AG09309 (cell line): ENCODE measurements around the gene RAB44.

Experiments used
- DNase-seq: peaks from one replicate; pipeline ENCODE4 v3.0.0-alpha.2; 2010; ENCODE audit warnings: low read depth
- H3K4me3 ChIP-seq: 2 replicates; pipeline ENCODE4 v1.5.1; 2011; ENCODE audit warnings: mild to moderate bottlenecking, low read depth, low read length, moderate library complexity; ENCODE audit not compliant: control insufficient read depth
- TF ChIP-seq, protein P1 (sequence below): IDR thresholded peaks from 2 replicates; pipeline ENCODE4 v1.5.1; 2011; ENCODE audit warnings: mild to moderate bottlenecking, low read depth, low read length, inconsistent platforms; ENCODE audit not compliant: insufficient read depth, control insufficient read depth; ENCODE audit errors: missing control alignments

Gene RAB44

GRCh38 chr6:36713846-36714245 lies 16.2 kb downstream of the RAB44 start:
- H3K4me3 ChIP-seq = no peak overlapping the region
- no peak for DNase-seq
- TF ChIP-seq, protein P1, sequence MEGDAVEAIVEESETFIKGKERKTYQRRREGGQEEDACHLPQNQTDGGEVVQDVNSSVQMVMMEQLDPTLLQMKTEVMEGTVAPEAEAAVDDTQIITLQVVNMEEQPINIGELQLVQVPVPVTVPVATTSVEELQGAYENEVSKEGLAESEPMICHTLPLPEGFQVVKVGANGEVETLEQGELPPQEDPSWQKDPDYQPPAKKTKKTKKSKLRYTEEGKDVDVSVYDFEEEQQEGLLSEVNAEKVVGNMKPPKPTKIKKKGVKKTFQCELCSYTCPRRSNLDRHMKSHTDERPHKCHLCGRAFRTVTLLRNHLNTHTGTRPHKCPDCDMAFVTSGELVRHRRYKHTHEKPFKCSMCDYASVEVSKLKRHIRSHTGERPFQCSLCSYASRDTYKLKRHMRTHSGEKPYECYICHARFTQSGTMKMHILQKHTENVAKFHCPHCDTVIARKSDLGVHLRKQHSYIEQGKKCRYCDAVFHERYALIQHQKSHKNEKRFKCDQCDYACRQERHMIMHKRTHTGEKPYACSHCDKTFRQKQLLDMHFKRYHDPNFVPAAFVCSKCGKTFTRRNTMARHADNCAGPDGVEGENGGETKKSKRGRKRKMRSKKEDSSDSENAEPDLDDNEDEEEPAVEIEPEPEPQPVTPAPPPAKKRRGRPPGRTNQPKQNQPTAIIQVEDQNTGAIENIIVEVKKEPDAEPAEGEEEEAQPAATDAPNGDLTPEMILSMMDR = no peak

GRCh38 chr6:36714511-36714910 lies 16.9 kb downstream of the RAB44 start:
- no peak for DNase-seq
- TF ChIP-seq, protein P1 = no peak
- H3K4me3 ChIP-seq = no peak overlapping the region

GRCh38 chr6:36715469-36715868 lies 17.8 kb downstream of the RAB44 start:
- no peak overlapping the region for H3K4me3 ChIP-seq
- TF ChIP-seq, protein P1 = no peak

GRCh38 chr6:36716476-36717093 lies 19.0 kb downstream of the RAB44 start:
- TF ChIP-seq, protein P1 = no peak
- DNase-seq = no peak
- no peak overlapping the region for H3K4me3 ChIP-seq

More at GRCh38 chr6:36715469-36715868, 17.8 kb downstream of the RAB44 start:
- DNase-seq = no peak

GRCh38 chr6:36717231-36717825 lies 19.7 kb downstream of the RAB44 start:
- no peak overlapping the region for H3K4me3 ChIP-seq
- no peak for DNase-seq
- TF ChIP-seq, protein P1 = no peak

DNA sequence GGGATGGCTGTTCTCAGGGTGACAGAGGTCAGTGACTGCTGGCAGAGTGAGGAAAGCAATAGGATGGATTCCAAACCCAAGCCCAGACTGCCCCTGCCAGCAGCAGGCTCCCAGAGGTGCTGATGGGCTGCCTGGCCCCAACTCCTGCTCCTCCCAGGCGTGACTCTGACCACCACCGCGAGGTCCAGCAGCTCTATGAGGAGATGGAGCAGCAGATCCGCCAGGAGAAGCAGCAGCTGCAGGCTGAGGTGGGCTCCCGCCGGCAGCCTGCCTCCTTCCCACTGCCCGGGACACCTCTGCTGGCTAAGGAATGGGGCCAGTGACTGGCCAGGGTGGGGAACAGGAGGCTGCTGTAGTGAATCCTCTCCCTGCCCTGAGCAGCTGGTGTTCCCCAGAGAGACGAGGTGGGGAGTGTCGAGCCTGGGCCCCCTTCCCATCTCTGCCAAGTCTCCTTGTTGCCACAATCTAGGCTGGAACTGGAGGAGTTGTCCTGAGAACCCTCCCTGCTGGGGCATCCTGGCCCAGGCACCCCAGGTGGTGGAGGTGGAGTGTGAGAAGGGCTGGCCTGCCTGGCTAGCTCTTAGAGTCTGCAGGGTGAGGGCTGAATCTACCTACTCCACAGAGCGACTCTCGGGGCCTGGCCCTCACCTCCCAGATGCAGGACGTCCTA lies 20.4 kb downstream of the RAB44 start:
- TF ChIP-seq, protein P1 = no peak
- H3K4me3 ChIP-seq = no peak overlapping the region
- DNase-seq = no peak
